Upper lobe of left lung (tissue), 4 donors: ENCODE results near the gene COL28A1.

ENCODE experiments used
- POLR2AphosphoS5 ChIP-seq, 2 donors: sonication (generic); formaldehyde crosslinking; IDR thresholded peaks; one replicate each; pipeline ENCODE4 v1.5.1; 2017; ENCODE audit warnings: antibody characterized with exemption in 2 of 2
- TF ChIP-seq, protein P1 (sequence below), 6 experiments: fragments of 450-650 bp in 4 of 6; fragments of 200-600 bp in 2 of 6; sonication (generic) in 2 of 6; IDR thresholded peaks; one replicate each; pipeline ENCODE4 v1.5.1; 2016 to 2019; ENCODE audit warnings: antibody characterized with exemption in 6 of 6

DNA sequence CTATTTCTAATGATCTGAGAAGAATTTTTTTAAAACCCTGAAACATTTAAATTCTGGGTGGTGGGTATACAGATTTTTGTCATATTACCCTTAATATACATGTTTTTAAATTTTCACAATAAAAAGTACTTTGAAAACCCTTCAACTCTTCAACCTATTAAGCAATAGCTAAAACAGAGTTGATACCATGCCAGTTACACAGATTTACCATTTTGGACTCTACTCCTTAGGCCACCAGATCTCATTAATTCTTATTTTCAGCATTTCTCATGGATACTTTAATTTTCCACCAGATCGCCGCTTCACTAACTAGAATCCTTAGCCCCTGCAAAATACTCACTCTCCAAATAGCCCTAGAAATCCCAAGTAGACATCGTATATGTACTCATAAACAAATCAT, 12.7 kb upstream of the COL28A1 start:
- TF ChIP-seq, protein P1, sequence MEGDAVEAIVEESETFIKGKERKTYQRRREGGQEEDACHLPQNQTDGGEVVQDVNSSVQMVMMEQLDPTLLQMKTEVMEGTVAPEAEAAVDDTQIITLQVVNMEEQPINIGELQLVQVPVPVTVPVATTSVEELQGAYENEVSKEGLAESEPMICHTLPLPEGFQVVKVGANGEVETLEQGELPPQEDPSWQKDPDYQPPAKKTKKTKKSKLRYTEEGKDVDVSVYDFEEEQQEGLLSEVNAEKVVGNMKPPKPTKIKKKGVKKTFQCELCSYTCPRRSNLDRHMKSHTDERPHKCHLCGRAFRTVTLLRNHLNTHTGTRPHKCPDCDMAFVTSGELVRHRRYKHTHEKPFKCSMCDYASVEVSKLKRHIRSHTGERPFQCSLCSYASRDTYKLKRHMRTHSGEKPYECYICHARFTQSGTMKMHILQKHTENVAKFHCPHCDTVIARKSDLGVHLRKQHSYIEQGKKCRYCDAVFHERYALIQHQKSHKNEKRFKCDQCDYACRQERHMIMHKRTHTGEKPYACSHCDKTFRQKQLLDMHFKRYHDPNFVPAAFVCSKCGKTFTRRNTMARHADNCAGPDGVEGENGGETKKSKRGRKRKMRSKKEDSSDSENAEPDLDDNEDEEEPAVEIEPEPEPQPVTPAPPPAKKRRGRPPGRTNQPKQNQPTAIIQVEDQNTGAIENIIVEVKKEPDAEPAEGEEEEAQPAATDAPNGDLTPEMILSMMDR (IDR thresholded peaks at IDR 0.05): no peak
- TF ChIP-seq POLR2AphosphoS5 (IDR thresholded peaks at IDR 0.05): no peak
